NCI-H524 (cell line): ENCODE results near the gene HOXA2.
A peak's percentile ranks its signal among the peaks of the same experiment; 100 is the strongest.

Experiments
- DNase-seq, 2 experiments: peaks; one replicate each; lab custom pipeline; 2025; lab: John Stamatoyannopoulos, UW

Gene HOXA2

DNA sequence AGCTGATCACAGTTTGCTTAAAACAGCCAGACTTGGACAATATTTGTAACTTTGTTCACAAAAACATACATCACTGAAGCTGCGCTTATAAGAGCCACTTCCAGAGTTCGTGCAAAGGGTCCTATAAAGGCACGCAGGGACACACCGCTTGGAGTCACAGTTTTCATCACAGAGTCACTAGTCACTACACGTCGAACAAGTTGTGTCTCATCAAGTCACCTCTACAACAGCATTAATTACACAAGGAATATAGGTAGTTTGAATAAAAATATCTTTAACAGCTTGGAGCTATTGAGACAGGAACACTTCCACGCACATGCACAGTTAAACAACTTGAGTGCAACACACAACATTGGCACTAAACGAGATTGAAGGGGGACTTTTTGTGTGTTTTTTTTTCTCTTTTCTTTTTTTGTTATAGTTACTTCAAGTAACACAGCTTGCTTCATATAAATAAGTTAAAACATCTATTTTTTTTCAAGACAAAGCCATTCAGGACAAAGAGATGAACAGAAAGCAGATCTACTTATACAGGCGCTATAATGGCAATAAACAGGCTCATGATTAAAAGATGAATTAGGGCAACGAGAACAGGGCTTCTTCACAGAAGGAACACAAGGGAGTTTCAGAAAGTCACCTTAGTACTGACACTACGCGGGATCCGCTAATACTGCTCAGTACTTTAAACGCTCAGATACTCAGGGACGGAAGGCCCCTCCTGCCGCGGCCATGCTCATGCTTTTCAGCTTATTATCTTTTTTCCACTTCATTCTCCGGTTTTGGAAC lies 38.8 kb upstream of the HOXA2 start:
- DNase-seq, result no peak

DNA sequence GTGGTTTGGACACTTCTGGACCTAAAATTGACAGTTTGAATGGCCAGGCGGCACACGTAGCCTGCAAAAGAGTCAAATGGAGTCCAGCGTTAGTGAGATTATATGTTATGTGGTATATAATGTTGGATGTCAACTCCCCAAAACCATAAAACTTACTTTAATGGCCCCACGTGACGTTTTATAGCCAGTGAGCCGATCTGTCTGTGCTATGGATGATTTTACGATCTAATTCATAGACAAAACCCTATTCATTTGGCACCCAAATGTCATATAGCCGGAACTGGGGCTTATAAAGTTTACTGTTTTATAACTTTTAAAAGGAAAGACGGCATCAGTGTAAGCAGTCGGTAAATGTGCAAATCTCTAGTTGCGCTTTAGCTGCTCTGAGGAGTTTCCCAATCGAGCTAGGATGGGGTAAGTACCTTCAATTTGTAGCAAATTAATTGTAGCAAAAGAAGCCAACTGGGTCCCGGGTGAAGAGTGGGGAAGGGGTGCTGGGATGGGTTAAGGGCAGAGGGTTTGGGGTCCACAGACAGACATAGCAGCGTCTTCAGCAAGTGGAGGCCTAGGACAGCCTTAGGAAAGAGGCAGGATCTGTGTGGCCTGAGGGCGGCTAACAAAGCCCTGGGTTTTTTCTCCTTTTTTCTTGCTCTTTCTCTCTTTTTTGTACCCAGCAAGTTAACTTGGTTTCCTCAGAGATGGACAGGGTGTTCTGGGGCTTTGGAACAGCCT lies 37.8 kb upstream of the HOXA2 start:
- no peak for DNase-seq

DNA sequence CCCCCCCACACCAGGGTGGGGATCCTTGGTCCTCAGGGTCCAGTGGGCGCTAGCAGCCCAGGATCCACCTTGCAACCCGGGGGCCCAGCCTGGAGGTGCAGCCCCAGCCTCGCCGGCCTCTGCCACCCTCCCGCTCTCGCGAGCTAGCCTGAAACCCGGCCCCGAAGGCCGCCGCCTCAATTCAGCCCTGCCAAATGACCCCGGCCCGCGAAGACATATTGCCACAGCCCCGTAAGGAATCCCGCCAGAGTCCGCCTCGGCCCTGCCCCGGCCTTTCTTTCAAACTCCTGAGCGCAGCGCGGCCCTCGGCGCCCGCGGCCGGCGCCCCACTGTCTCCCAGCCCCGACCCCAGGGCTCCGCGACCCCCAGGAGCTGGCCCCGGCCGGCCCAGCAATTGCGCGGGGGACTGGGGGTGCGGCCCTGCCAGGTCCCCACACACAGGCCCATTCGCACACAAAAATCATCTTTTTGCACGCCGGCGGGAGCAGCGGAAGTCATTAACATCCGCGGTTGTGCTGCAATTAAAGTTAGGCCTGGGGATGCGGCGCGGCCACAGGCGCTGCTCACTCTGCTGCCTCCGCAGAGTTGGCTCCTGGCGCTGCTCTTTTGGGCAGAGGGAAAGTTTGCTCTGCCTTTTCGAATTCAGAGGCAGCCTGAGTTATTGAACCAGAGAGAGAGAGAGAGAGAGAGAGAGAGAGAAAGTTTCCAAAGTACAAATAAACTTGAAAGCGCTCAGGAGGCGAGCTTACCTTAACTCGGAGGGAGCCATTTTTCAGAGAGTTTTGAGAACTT lies 37.0 kb upstream of the HOXA2 start:
- no peak for DNase-seq

DNA sequence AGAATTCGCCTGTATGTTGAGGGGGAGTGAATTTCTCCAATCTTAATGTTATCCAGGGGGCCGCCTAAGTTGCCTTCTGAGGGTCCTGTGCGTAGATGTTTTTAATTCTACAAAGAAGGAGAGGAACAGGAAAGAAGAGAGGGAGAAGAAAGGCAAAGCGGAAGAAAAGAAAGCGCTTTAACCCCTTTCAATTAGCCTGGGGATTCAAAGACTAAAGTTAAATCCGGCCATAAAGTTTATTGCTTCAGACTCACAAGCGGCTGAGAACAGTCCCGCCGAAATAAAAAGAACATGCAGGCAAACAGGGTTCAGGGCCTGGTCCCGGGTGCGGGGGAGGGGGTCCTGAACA lies 36.5 kb upstream of the HOXA2 start:
- DNase-seq, result no peak

DNA sequence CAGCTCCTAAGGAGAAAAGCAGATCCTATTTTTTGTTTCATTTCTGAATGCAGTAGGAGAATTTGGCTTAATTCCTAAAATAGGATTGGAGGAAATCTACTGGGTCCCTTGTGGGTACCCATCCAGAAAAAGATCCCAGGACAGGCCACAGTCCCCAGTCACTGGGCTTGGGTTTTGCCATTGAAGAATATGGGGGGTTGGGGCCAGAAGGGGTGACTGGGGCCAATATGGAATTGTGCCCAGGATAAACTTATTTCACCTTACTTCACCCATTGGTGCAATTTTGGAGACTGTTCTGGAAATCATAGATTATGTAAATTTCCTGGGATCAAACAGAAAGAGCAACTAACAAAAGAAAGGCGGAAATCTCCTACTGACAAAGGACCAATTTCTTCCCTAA lies 36.0 kb upstream of the HOXA2 start:
- no peak for DNase-seq

DNA sequence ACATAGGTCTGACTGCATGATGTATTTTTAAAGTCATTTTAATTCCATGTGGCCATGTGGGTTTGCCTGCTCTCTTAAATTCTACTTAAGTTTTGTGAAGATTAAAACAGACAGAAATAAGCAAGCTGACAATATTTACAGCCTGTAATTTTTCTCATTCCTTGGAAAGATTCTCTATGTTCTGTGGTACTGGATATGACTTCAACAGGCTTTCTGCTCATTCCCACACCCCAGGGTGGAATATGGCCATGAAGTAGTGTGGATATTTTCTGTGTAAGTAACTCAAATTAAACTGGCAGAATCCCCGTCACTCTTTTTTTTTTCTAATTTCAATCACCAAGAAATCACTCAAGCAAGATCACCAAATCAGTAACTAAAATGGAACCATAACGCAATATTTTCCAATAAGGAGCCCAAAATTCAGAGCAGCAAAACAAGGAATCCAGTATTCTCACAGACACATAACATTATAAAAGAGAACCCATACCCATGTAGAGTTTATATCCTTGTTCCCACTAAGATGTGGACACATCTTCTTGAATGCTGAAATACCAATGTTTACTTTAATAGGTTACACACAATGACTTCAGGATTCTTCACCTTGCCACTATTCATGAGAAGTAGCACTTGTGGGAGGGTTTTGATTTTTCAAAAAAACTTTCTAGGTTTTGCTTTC lies 35.3 kb upstream of the HOXA2 start:
- DNase-seq, result no peak

DNA sequence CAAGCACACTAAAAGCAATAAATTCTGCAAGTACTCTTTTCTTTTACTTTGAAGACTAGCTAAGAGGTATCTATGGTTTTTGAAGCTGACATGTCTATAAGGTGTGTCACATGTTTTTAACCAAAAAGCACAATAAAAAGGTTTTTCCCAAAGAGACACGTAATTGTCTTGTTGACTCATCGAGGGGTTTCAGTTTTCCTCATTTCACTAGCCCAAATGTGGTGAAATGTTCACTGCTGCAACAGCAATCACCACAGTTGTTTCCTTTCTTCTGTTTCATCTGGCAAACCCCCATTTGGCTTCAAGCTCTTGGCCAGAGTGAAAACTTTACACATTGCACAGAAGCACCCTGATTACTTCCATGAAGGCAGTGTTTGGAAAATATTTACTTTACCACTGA lies 31.9 kb upstream of the HOXA2 start:
- no peak for DNase-seq

DNA sequence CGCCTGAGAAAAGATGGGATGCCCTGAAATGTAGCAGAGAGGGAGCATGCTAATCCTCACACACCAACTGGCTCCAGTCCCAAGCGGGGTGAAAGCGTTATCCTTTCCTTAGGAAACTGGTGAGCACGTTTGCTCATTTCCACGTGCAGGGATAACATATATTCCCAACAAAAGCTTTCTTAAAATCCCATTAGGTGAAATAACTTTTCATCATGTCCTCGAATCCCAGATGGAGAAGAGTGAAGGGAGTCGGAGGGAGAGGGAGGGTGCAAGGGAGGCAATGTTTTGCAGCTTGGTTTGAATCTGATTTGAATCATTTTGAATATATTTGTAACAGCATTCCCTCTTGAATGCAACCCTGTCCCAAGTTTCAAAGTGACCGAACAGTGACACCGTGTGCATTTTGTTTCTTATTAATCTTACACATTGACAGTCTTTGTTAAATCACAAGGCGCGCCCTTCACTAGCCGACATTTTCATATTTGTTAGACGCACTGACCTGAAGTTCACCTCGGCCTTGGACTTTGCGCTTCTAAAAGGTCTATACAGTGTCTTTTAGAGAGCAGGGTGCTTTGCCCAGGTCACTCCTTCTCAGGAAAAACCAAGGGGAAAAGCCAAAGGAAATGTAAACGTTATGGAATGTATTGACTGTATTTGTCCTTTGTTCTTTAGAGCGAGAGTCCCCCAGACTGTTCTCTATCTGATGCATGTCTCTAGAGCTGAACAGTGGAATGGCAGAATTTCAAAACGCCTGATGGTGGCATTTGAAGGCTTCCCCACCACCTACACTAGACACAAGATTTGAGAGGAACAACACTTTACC lies 31.1 kb upstream of the HOXA2 start:
- peak in 1 of 2 experiments; percentile 17 for DNase-seq

DNA sequence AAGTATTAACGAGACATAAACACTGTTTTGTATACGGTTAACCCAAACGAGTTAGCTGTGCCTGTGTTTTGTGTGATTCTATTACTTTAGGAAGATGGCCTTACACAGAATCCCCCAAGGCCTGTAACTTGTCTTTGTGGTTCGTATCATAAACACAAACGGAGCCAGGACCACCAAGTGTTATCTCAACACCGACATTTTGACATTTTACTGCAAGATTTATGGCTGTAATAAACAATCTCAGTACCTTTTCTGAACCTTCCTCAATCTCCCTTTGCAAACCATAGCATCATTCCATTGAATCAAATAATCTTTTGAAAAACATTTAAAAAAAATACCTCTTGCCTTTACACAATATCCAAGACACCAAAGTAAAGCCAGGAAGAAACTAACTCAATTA lies 30.5 kb upstream of the HOXA2 start:
- DNase-seq, result no peak

DNA sequence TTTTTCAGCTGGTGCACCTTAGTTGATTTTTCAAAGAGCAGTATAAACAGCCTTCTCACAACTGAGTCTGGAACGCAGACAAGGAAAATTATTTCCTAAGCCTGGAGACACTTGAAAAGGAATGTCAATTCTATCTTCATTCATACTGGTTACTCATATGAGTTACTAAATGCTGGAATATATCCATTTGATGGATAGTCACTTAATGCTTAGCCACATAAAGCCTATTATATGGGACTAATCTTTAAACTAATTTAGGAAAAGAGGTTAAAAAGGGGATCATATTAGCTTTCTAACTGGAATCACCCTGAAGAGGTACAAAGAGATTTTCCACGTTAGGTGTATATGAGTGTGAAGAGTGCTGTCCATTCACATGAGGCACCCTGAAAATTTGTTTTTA lies 29.7 kb upstream of the HOXA2 start:
- no peak for DNase-seq

DNA sequence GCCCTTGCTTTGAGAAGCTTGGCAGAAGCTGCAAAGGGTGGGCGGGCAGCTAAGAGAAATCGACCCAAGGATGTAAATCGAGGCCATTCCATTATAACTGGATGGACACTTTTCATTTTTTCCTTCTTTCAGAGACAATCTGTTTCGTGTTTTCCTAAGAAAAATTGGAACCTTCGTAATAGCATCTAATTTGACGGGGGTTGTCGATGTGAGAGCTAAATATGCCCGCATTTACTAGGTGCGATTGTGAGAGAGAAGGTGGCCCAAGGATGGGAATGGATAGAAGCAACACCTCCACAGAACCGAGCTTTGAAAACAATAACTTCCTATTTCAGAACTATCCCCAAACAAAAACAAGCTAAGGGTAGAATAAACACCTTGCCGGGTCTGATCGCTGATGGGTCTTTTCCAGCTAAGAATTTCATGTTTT lies 28.9 kb upstream of the HOXA2 start:
- DNase-seq, result no peak

DNA sequence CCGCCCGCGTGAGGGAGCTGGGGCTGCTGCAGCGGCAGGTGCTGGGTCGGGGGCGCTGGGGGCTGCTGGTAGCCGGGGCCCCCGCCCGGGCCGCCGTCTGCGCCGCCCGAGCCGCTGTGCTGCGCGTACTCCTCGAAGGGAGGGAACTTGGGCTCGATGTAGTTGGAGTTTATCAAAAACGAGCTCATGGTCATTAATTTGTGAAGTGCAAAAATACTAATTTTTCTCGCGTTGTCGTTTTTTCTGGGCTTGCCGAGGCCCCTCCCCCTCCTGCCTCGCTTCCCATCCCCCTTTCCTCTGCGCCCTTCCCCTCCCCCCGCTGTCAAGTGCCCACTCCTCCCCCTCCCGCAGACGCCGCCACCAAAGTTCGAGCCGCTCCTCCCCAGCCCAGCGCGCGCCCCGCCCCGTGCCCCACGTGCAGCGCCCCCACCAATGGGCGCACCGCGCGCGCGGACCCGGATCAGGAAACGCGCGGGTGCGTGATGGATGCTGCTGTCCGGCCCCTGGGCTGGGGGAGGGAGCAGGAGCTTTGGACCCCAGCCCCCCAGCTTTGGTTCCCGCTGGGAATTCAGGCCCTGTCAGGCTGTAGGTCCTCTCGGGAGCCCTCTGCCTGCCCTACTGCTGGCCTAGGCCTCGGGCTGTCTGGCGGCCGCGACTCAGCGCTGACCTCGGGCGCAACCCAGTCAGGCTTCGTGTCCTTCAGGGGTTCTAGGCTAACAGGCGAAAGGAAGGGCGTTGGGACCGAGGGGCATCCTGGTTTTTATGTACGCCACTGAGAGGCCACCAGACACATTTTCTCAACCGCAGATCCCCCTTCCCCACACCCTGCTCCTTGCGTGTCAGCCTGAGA lies 28.3 kb upstream of the HOXA2 start, which contains the start of gene HOXA4:
Gene HOXA4, minus strand, starts transcription at position 218 of the 850 bp plus-strand sequence. Its CDS starts 24 bp downstream, at position 194.
- peak; percentile 54 to 84 for DNase-seq

DNA sequence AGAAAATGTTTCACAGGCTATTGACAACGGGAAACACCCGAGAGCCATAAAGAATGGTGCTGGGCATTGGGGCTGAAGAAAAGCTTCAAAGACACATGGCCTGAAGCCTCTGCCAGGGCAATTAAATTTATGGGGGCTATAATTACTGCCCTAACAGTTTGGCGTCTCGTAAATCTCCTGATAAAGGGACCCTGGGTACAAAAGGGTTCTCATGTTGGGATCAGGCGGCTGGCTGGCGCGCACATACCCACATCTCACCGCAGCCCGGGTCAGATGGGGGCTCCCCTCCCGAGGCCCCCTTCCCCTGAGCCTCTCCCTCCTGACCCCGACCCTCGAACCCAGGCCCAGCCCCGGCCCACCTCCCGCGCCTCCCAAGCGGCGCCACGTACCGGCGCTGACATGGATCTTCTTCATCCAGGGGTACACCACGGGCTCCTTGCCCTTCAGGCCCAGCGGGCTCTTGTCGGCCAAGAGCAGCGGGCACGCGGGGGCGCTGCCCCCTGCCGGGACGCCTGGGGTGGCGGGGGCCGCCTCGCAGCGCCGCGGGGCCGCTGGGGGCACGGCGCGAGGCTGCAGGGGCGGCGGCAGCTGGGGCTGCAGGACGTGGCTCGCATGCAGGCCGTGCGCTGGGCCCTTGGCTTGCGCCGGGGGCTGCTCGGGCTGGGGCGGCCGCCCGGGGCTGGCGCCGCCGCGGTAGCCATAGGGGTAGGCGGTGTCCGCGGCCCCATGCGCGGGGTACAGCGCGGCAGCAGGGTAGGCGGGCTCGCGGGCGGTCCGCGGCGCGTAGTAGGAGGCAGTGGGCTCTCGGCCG lies 27.5 kb upstream of the HOXA2 start:
- DNase-seq, result peak in 1 of 2 experiments; percentile 67

DNA sequence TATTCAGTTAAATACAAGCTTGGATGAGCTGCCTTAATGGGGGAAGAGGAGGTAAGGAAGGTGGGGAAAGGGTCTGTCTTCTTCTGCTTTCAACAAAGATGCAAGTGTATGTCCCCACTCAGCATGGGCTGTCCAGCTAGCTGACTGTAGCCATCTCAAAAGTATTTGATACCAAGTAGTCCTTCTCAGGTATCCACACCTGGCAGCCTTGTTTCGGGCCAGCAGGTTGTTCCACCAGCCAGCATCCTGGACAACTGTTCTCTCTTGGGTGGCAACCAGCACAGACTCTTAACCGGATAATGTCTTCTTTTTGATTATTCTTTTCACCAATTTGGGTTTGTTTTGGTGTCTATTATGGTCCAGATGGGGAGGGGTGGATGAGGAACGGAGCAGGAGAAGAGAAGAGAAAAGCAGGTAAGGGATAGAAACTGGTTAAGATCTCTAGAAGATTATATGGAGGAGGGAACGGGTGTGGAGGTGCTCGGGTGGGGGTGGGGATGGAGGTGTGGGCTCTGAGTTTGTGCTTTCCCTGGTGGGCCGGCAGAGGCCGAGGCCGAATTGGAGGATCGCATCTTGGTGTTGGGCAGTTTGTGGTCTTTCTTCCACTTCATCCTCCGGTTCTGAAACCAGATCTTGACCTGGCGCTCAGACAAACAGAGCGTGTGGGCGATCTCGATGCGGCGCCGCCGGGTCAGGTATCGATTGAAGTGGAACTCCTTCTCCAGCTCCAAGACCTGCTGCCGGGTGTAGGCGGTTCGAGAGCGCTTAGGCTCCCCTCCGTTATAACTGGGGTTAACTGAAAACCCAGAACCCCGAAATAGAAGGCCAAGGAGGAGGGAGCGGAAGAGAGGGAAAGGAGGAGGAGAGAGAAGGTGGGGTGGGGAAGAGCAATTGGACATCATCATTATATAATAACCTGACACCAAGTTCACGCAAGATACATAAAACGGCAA lies 26.6 kb upstream of the HOXA2 start:
- no peak for DNase-seq

DNA sequence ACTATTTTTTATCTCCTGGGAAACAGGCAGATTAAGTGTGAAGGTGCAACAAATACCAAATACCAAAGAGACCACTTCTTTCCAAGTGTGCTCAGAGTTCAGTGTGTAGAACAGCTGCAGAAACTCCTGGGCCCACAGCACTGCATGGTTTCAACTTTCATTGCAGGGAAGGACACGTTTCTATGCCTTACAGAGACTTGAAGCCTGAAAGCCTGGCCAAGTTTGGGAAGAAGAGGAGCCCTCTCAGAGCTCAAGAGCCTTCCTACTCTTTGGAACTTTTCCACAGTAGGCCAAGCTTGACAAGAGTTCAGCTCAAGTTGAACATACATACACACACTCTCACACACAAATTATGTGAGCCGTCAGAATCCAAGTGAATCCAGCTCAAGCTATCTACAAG lies 25.6 kb upstream of the HOXA2 start:
- no peak for DNase-seq

DNA sequence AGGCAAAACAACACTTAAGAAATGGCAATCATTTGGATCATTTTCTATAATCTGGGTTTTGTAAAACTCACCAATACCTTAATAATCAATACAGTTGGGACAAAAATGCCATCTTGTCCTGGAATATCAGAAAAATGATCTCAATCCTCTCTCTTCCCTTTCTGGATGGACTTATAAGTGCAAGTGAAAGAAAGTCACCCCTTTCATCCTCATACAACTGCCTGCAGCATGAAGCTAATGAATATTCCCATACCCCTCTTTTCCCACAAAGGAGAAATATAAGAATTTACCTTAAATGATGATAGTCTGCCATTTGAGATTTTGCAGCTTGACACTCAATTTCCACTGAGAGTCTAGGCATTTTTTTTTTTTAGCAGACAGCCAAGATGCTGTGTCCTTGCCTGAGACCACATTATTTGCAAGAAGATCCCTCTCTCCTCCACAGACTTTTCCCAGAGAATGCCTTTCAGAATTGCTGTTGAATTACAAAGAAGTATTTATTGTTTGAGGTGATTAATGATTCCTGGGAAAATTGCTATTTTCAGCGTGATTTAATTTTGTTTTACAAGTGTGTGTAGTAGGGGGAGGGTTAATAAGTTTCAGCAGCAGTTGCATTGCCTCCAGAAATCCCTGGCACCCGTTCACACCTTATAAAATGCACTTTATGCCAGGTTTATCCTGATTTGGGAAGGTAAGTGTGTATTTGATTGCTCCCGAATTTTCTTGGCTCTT lies 24.3 kb upstream of the HOXA2 start:
- no peak for DNase-seq

DNA sequence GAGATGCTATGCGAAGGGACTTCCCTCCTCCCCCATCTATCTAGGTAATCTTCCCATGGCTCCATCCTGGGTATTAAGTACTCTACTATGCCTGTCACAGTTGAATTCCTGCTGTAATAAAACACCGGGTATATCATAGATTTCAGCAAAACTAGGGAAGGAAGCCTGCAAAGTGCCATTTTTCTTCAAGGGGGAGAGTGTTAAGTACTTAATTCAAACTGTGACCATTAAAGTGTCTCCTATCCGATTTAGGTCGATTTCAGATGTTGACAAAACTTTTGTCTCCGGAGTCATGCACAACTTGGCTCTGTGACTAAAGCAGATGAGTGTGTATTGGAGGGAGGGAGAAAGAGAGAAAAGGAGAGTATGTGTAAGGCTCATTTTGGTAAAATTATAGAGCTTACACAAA lies 23.5 kb upstream of the HOXA2 start:
- no peak for DNase-seq
